ENCODE results near the gene AIP. TPM values are rescaled to one million over a fixed set of nuclear protein-coding genes. Genes with fewer than 3 reads are reported as not detected.
A peak's percentile ranks its signal among the peaks of the same experiment; 100 is the strongest.
"Not testable (repeated sequence)": the region's sequence is repeated elsewhere in the genome, so short reads cannot be mapped to it uniquely, and the experiment has no call there.

AIP gene
- total RNA-seq, 2 donors from 2014 or later: 49.2 to 78.0 TPM

GRCh38 chr11:67506426-67507051, 23.7 kb downstream of the AIP start:
- H3K27me3 ChIP-seq: no peaks in the 10 kb centered on the region
- no peaks in the 10 kb centered on the region for H3K9me3 ChIP-seq
- H3K36me3 ChIP-seq: peaks cover 18% of the 10 kb centered on the region
- H3K4me1 ChIP-seq: peaks cover 0 to 54% of the 10 kb centered on the region in 2 donors
- H3K27ac ChIP-seq: peak overlapping the region; percentile 99
- H3K4me3 ChIP-seq: no peak overlapping the region
- peak in 1 of 2 donors; percentile 45 for TF ChIP-seq CTCF (IDR thresholded peaks at IDR 0.05)
- no peak for DNase-seq (ENCODE audit: low spot score)

GRCh38 chr11:67507242-67507863, 24.5 kb downstream of the AIP start:
- H3K4me1 ChIP-seq: peaks cover 0 to 54% of the 10 kb centered on the region in 2 donors
- no peak for TF ChIP-seq CTCF (IDR thresholded peaks at IDR 0.05)
- peak; percentile 84 for DNase-seq (ENCODE audit: low spot score)
- H3K9me3 ChIP-seq: no peaks in the 10 kb centered on the region
- H3K27ac ChIP-seq: peak overlapping the region; percentile 99
- H3K27me3 ChIP-seq: no peaks in the 10 kb centered on the region
- peaks cover 9% of the 10 kb centered on the region for H3K36me3 ChIP-seq
- H3K4me3 ChIP-seq: peak overlapping the region; percentile 69 to 75

- Histone ChIP-seq H3K4me3 (peak within 1 kb of the TSS; percentile 69 to 75), H3K9me3 (no peaks in the 10 kb centered on the region), H3K4me1 (peaks cover 0 to 54% of the 10 kb centered on the region in 2 donors), H3K27ac (peak within 1 kb of the TSS; percentile 99), H3K27me3 (no peaks in the 10 kb centered on the region), H3K36me3 (peaks cover 8% of the 10 kb centered on the region)
- no peak for TF ChIP-seq CTCF (IDR thresholded peaks at IDR 0.05)
- DNase-seq (ENCODE audit: low spot score): peak; percentile 100
These were observed 25.1 kb downstream of the AIP start, which contains the start of gene CDK2AP2 for GRCh38 chr11:67507864-67508485. TSS of gene CDK2AP2 (minus strand) at chr11:67508162. CDS start at chr11:67508082, 80 bp downstream.

- H3K4me1 ChIP-seq: peaks cover 0 to 50% of the 10 kb centered on the region in 2 donors
- no peaks in the 10 kb centered on the region for H3K27me3 ChIP-seq
- peak overlapping the region; percentile 69 to 75 for H3K4me3 ChIP-seq
- peak overlapping the region; percentile 99 for H3K27ac ChIP-seq
- no peaks in the 10 kb centered on the region for H3K9me3 ChIP-seq
- H3K36me3 ChIP-seq: peaks cover 8% of the 10 kb centered on the region
- DNase-seq (ENCODE audit: low spot score): peak; percentile 99
- no peak for TF ChIP-seq CTCF (IDR thresholded peaks at IDR 0.05)
These were observed 25.8 kb downstream of the AIP start for GRCh38 chr11:67508486-67509121.

GRCh38 chr11:67510023-67510345, 27.2 kb downstream of the AIP start:
- Histone ChIP-seq H3K27me3 (no peaks in the 10 kb centered on the region), H3K4me3 (no peak overlapping the region), H3K27ac (no peak overlapping the region), H3K9me3 (no peaks in the 10 kb centered on the region), H3K36me3 (peaks cover 8% of the 10 kb centered on the region), H3K4me1 (peaks cover 0 to 36% of the 10 kb centered on the region in 2 donors)
- TF ChIP-seq CTCF (IDR thresholded peaks at IDR 0.05): no peak
- DNase-seq (ENCODE audit: low spot score): no peak

GRCh38 chr11:67511558-67511957, 28.7 kb downstream of the AIP start:
- H3K4me3 ChIP-seq; H3K36me3 ChIP-seq; H3K9me3 ChIP-seq; DNase-seq (ENCODE audit: low spot score); H3K27me3 ChIP-seq; H3K27ac ChIP-seq: not testable (repeated sequence)
- H3K4me1 ChIP-seq: peaks cover 0 to 21% of the 10 kb centered on the region in 2 donors
